NCI-H1105 (cell line): ENCODE data around the gene TOB1.

Source experiments
- DNase-seq: peaks from one replicate; lab custom pipeline; 2025; lab: John Stamatoyannopoulos, UW

TOB1 gene

GRCh38 chr17:50832267-50832863 is 33.8 kb downstream of the TOB1 start:
- no peak for DNase-seq

GRCh38 chr17:50831471-50831928 is 34.7 kb downstream of the TOB1 start:
- DNase-seq, result no peak

GRCh38 chr17:50830994-50831393 is 35.2 kb downstream of the TOB1 start:
- DNase-seq, result no peak

GRCh38 chr17:50830352-50830751 is 35.8 kb downstream of the TOB1 start:
- DNase-seq, result no peak

- DNase-seq, result no peak
These were observed 36.8 kb downstream of the TOB1 start for GRCh38 chr17:50829332-50829731.

GRCh38 chr17:50828508-50829170 is 37.5 kb downstream of the TOB1 start:
- DNase-seq, result no peak

- no peak for DNase-seq
These were observed 41.0 kb downstream of the TOB1 start for GRCh38 chr17:50825188-50825587.

- no peak for DNase-seq
These were observed 41.7 kb downstream of the TOB1 start for GRCh38 chr17:50824429-50824828.

- no peak for DNase-seq
These were observed 43.6 kb downstream of the TOB1 start for GRCh38 chr17:50822550-50822949.

- no peak for DNase-seq
These were observed 45.5 kb downstream of the TOB1 start for GRCh38 chr17:50820651-50821050.

- DNase-seq, result no peak
These were observed 47.1 kb downstream of the TOB1 start for GRCh38 chr17:50818921-50819657.

- DNase-seq, result no peak
These were observed 47.9 kb downstream of the TOB1 start for GRCh38 chr17:50818261-50818660.

GRCh38 chr17:50817838-50818237 is 48.3 kb downstream of the TOB1 start:
- DNase-seq, result no peak

GRCh38 chr17:50816771-50817751 is 49.1 kb downstream of the TOB1 start:
- DNase-seq, result no peak

GRCh38 chr17:50816271-50816670 is 49.9 kb downstream of the TOB1 start:
- DNase-seq, result no peak

GRCh38 chr17:50815400-50815799 is 50.8 kb downstream of the TOB1 start:
- no peak for DNase-seq

GRCh38 chr17:50813583-50813982 is 52.6 kb downstream of the TOB1 start:
- DNase-seq, result no peak
